GM19328 (cell line): ENCODE data around the gene GRAP2.
"Not testable (repeated sequence)": the region's sequence is repeated elsewhere in the genome, so short reads cannot be mapped to it uniquely, and the experiment has no call there.

Experiments used
- ATAC-seq: cut with Tn5 transposase; IDR thresholded peaks from one replicate; pipeline ENCODE4 v1.9.1; 2021; ENCODE audit warnings: mild to moderate bottlenecking, moderate library complexity; ENCODE audit not compliant: unreplicated experiment

GRAP2 gene

GRCh38 chr22:39991159-39991860 lies 90.4 kb downstream of the GRAP2 start:
- no peak for ATAC-seq

GRCh38 chr22:39992088-39992826 lies 91.4 kb downstream of the GRAP2 start:
- ATAC-seq, result no peak

- not testable (repeated sequence) for ATAC-seq
These were observed 92.0 kb downstream of the GRAP2 start for GRCh38 chr22:39992894-39993293.

- ATAC-seq, result no peak
These were observed 93.2 kb downstream of the GRAP2 start for GRCh38 chr22:39994041-39994565.

GRCh38 chr22:39994566-39995392 lies 93.9 kb downstream of the GRAP2 start, which contains the start of gene FAM83F:
TSS of gene FAM83F (plus strand) at chr22:39994954. CDS start at chr22:39995043, 89 bp downstream.
- no peak for ATAC-seq

GRCh38 chr22:39995393-39996252 lies 94.7 kb downstream of the GRAP2 start:
- no peak for ATAC-seq

GRCh38 chr22:39996732-39997131 lies 95.8 kb downstream of the GRAP2 start:
- ATAC-seq, result no peak

- no peak for ATAC-seq
These were observed 96.5 kb downstream of the GRAP2 start for GRCh38 chr22:39997421-39997820.

- ATAC-seq, result no peak
These were observed 97.2 kb downstream of the GRAP2 start for GRCh38 chr22:39997939-39998726.

GRCh38 chr22:39999144-39999757 lies 98.4 kb downstream of the GRAP2 start:
- ATAC-seq, result no peak

- ATAC-seq, result no peak
These were observed 99.3 kb downstream of the GRAP2 start for GRCh38 chr22:40000171-40000570.

- ATAC-seq, result no peak
These were observed 100.2 kb downstream of the GRAP2 start for GRCh38 chr22:40001106-40001505.

- ATAC-seq, result no peak
These were observed 101.1 kb downstream of the GRAP2 start for GRCh38 chr22:40001800-40002577.

GRCh38 chr22:40002935-40003715 lies 102.2 kb downstream of the GRAP2 start:
- ATAC-seq, result no peak

- ATAC-seq, result no peak
These were observed 104.0 kb downstream of the GRAP2 start for GRCh38 chr22:40004836-40005235.

GRCh38 chr22:40006641-40007040 lies 105.8 kb downstream of the GRAP2 start:
- ATAC-seq, result no peak
